Endodermal cell (in vitro differentiated cells): ENCODE data around the gene MOSPD2. TPM values are rescaled to one million over a fixed set of nuclear protein-coding genes. Genes with fewer than 3 reads are reported as not detected.

Experiments
- DNase-seq: peaks from one replicate; pipeline ENCODE4 v3.0.0-alpha.2; 2017
- H3K27ac ChIP-seq: 2 replicates; pipeline ENCODE4 v1.5.1; 2013; ENCODE audit warnings: mild to moderate bottlenecking, low read depth, low read length, moderate library complexity
- H3K27me3 ChIP-seq: 2 replicates; pipeline ENCODE4 v1.6.1; 2013; ENCODE audit warnings: mild to moderate bottlenecking, low read length, moderate library complexity; ENCODE audit not compliant: insufficient read depth, control insufficient read depth, poor library complexity, severe bottlenecking
- H3K36me3 ChIP-seq: 2 replicates; pipeline ENCODE4 v1.7.0; 2013; ENCODE audit warnings: mild to moderate bottlenecking, low read length, moderate library complexity; ENCODE audit not compliant: control insufficient read depth, insufficient read depth
- H3K4me1 ChIP-seq: one replicate; pipeline ENCODE4 v1.7.0; 2013; ENCODE audit warnings: low read length; ENCODE audit not compliant: control insufficient read depth, insufficient read depth
- H3K4me3 ChIP-seq: 2 replicates; pipeline ENCODE4 v1.5.1; 2013; ENCODE audit warnings: mild to moderate bottlenecking, low read length, moderate library complexity
- H3K9ac ChIP-seq: 2 replicates; pipeline ENCODE4 v1.6.1; 2013; ENCODE audit warnings: mild to moderate bottlenecking, low read length, moderate library complexity; ENCODE audit not compliant: poor library complexity, severe bottlenecking; ENCODE audit errors: extremely low read depth
- H3K9me3 ChIP-seq: 2 replicates; pipeline ENCODE4 v1.6.1; 2013; ENCODE audit warnings: mild to moderate bottlenecking, low read length, moderate library complexity; ENCODE audit not compliant: control insufficient read depth
- H3K27ac Mint-ChIP-seq: 2 replicates; pipeline ENCODE4 v1.8.0; 2020; ENCODE audit warnings: mixed read lengths
- H3K27me3 Mint-ChIP-seq: 2 replicates; pipeline ENCODE4 v1.8.0; 2021; ENCODE audit warnings: mild to moderate bottlenecking, mixed read lengths; ENCODE audit not compliant: insufficient read depth
- H3K36me3 Mint-ChIP-seq: 2 replicates; pipeline ENCODE4 v1.8.0; 2020; ENCODE audit warnings: low read depth, mixed read lengths
- H3K4me1 Mint-ChIP-seq: 2 replicates; pipeline ENCODE4 v1.8.0; 2020; ENCODE audit warnings: mixed read lengths
- H3K4me3 Mint-ChIP-seq: 2 replicates; pipeline ENCODE4 v1.8.0; 2020; ENCODE audit warnings: mild to moderate bottlenecking, moderate library complexity, mixed read lengths
- H3K9me3 Mint-ChIP-seq: 2 replicates; pipeline ENCODE4 v1.8.0; 2020; ENCODE audit warnings: mild to moderate bottlenecking, mixed read lengths
- CTCF ChIP-seq: fragments of 200-600 bp; sonication (generic); conservative IDR thresholded peaks from 2 replicates; pipeline ENCODE4 v1.5.0; 2021; ENCODE audit warnings: antibody characterized with exemption, mild to moderate bottlenecking
- WGBS, 2 experiments: methylation state at CpG; one replicate each; pipeline versions ENCODE4 v1.1.5 to v1.1.7; 2013; ENCODE audit warnings: missing lambda C conversion rate in 2 of 2, mixed read lengths in 1 of 2; ENCODE audit not compliant: insufficient coverage in 1 of 2, insufficient read length in 1 of 2; 5-methylcytosine and 5-hydroxymethylcytosine counted together
- long read RNA-seq, 4 experiments: library from polyadenylated mRNA in 2 of 4; library from RNA in 1 of 4; library from capped mRNA in 1 of 4; stranded (forward) in 3 of 4; unstranded in 1 of 4; transcript quantifications; one replicate each; pipeline ENCODE4 v2.0.0, GENCODE V29; 2020 to 2021; ENCODE audit warnings: inconsistent platforms in 1 of 4
- polyA plus RNA-seq, 2 experiments: library from polyadenylated mRNA; stranded (reverse); fragments of 50-300 nt; gene quantifications; one replicate each; pipeline ENCODE4 v1.2.3, GENCODE V29; 2013
- total RNA-seq, 2 donors: library from RNA; stranded (reverse); fragmentation: NEBNext Ultra II Directional in 1 of 2; extraction: Animal tissue kit (Norgen Biotek cat#: 25700) in 1 of 2; gene quantifications; 2 replicates in 1 of 2; 3 replicates in 1 of 2; pipeline ENCODE4 v1.2.1, GENCODE V29; 2021

The MOSPD2 gene
- total RNA-seq = 10 to 100 TPM; 10.8 to 17.6 TPM
- 13.0 TPM for polyA plus RNA-seq (2013, experiment 1 of 2)
- polyA plus RNA-seq (2013, experiment 2 of 2) = 13.0 TPM
- long read RNA-seq, experiment 1, full-length matches to known transcripts = 2 of 8 reads
- long read RNA-seq, experiment 1, partial matches to known transcripts = 2 of 8 reads
- long read RNA-seq, experiment 1, other reads (novel, unspliced or antisense) = 4 of 8 reads
- long read RNA-seq, experiment 2, full-length matches to known transcripts = 27 of 32 reads
- long read RNA-seq, experiment 2, partial matches to known transcripts = 2 of 32 reads
- long read RNA-seq, experiment 2, other reads (novel, unspliced or antisense) = 3 of 32 reads
- long read RNA-seq, experiment 3, full-length matches to known transcripts = 50 of 61 reads
- long read RNA-seq, experiment 3, partial matches to known transcripts = 5 of 61 reads
- long read RNA-seq, experiment 3, other reads (novel, unspliced or antisense) = 6 of 61 reads
- long read RNA-seq, experiment 4, full-length matches to known transcripts = 2 of 8 reads
- long read RNA-seq, experiment 4, partial matches to known transcripts = 2 of 8 reads
- long read RNA-seq, experiment 4, other reads (novel, unspliced or antisense) = 4 of 8 reads

GRCh38 chrX:14872851-14873675, at the start of gene MOSPD2, which contains the start of gene FANCB:
Gene MOSPD2 (plus strand): TSS chrX:14873421. CDS start chrX:14873529, 108 bp downstream.
Gene FANCB (minus strand): TSS chrX:14873069. CDS start chrX:14865510, 7,559 bp downstream.
- H3K4me3 ChIP-seq = peak within 1 kb of the TSS; percentile 93
- no peak for TF ChIP-seq CTCF
- DNase-seq = peak; percentile 97
- H3K9me3 Mint-ChIP-seq = peaks cover 35% of the 10 kb centered on the region
- H3K27me3 Mint-ChIP-seq = no peaks in the 10 kb centered on the region
- peak within 1 kb of the TSS; percentile 83 for H3K27ac Mint-ChIP-seq
- peak within 1 kb of the TSS; percentile 60 for H3K9ac ChIP-seq
- no peaks in the 10 kb centered on the region for H3K27me3 ChIP-seq
- H3K4me1 Mint-ChIP-seq = no peaks in the 10 kb centered on the region
- peaks cover 9% of the 10 kb centered on the region for H3K36me3 ChIP-seq
- H3K4me3 Mint-ChIP-seq = peak within 1 kb of the TSS; percentile 75
- WGBS, 2 experiments = 0% methylated on average over 69 of the region's 78 CpGs; no CpG with 5 or more reads in 1 of the 2 experiments
- peaks cover 5% of the 10 kb centered on the region for H3K9me3 ChIP-seq
- H3K27ac ChIP-seq = no peak within 1 kb of the TSS
- H3K36me3 Mint-ChIP-seq = peaks cover 15% of the 10 kb centered on the region
- no peaks in the 10 kb centered on the region for H3K4me1 ChIP-seq

GRCh38 chrX:14825851-14826250, 47.4 kb upstream of the MOSPD2 start:
- H3K9me3 ChIP-seq = peaks cover 17% of the 10 kb centered on the region
- H3K4me1 Mint-ChIP-seq = no peaks in the 10 kb centered on the region
- H3K27me3 Mint-ChIP-seq = no peaks in the 10 kb centered on the region
- no peaks in the 10 kb centered on the region for H3K27me3 ChIP-seq
- no peak for TF ChIP-seq CTCF
- H3K9me3 Mint-ChIP-seq = peaks cover 50% of the 10 kb centered on the region
- H3K36me3 ChIP-seq = no peaks in the 10 kb centered on the region
- H3K4me1 ChIP-seq = no peaks in the 10 kb centered on the region
- no peak overlapping the region for H3K27ac ChIP-seq
- no peak overlapping the region for H3K9ac ChIP-seq
- no peak for DNase-seq
- no peak overlapping the region for H3K4me3 Mint-ChIP-seq
- H3K27ac Mint-ChIP-seq = no peak overlapping the region
- H3K36me3 Mint-ChIP-seq = peaks cover 14% of the 10 kb centered on the region
- H3K4me3 ChIP-seq = no peak overlapping the region

- Histone ChIP-seq H3K9ac (no peak overlapping the region), H3K4me3 (no peak overlapping the region), H3K36me3 (no peaks in the 10 kb centered on the region), H3K27me3 (no peaks in the 10 kb centered on the region), H3K4me1 (no peaks in the 10 kb centered on the region), H3K9me3 (peaks cover 17% of the 10 kb centered on the region), H3K27ac (no peak overlapping the region)
- WGBS, 2 experiments = 97 to 100% methylated on average over 1 to 3 of the region's 3 CpGs
- Mint-ChIP-seq H3K36me3 (peaks cover 14% of the 10 kb centered on the region), H3K27ac (no peak overlapping the region), H3K4me1 (no peaks in the 10 kb centered on the region), H3K9me3 (peaks cover 50% of the 10 kb centered on the region), H3K27me3 (no peaks in the 10 kb centered on the region), H3K4me3 (no peak overlapping the region)
- TF ChIP-seq CTCF = no peak
- DNase-seq = no peak
Observed at GRCh38 chrX:14826319-14826718, 46.9 kb upstream of the MOSPD2 start.
